HG02938 (cell line): ENCODE measurements around the gene FGD3.
A peak's percentile ranks its signal among the peaks of the same experiment; 100 is the strongest.

Source experiments
- ATAC-seq: cut with Tn5 transposase; IDR thresholded peaks from one replicate; pipeline ENCODE4 v1.9.1; 2021; ENCODE audit warnings: mild to moderate bottlenecking, moderate library complexity; ENCODE audit not compliant: unreplicated experiment

The FGD3 gene

GRCh38 chr9:92954886-92955285 is 7.6 kb downstream of the FGD3 start:
- ATAC-seq, result no peak

GRCh38 chr9:92960561-92961290 is 13.4 kb downstream of the FGD3 start:
- ATAC-seq, result no peak

GRCh38 chr9:92961627-92962302 is 14.4 kb downstream of the FGD3 start:
- ATAC-seq, result no peak

GRCh38 chr9:92962303-92962649 is 15.0 kb downstream of the FGD3 start:
- no peak for ATAC-seq

GRCh38 chr9:92962846-92963245 is 15.5 kb downstream of the FGD3 start:
- ATAC-seq, result no peak

GRCh38 chr9:92963831-92964606 is 16.7 kb downstream of the FGD3 start:
- ATAC-seq, result peak; percentile 81

GRCh38 chr9:92964607-92965060 is 17.3 kb downstream of the FGD3 start:
- no peak for ATAC-seq

- no peak for ATAC-seq
Measured at GRCh38 chr9:92965061-92965758, 17.9 kb downstream of the FGD3 start.

- no peak for ATAC-seq
Measured at GRCh38 chr9:92965759-92966517, 18.6 kb downstream of the FGD3 start.

- no peak for ATAC-seq
Measured at GRCh38 chr9:92966518-92966800, 19.1 kb downstream of the FGD3 start.

- no peak for ATAC-seq
Measured at GRCh38 chr9:92968081-92968480, 20.8 kb downstream of the FGD3 start.

GRCh38 chr9:92969516-92970466 is 22.5 kb downstream of the FGD3 start:
- ATAC-seq, result no peak

- no peak for ATAC-seq
Measured at GRCh38 chr9:92970467-92970923, 23.2 kb downstream of the FGD3 start.

- no peak for ATAC-seq
Measured at GRCh38 chr9:92971121-92971520, 23.8 kb downstream of the FGD3 start.

- ATAC-seq, result no peak
Measured at GRCh38 chr9:92971776-92972175, 24.5 kb downstream of the FGD3 start.

GRCh38 chr9:92973700-92974099 is 26.4 kb downstream of the FGD3 start:
- ATAC-seq, result no peak

GRCh38 chr9:92974161-92974661 is 26.9 kb downstream of the FGD3 start:
- no peak for ATAC-seq

GRCh38 chr9:92974761-92975755 is 27.7 kb downstream of the FGD3 start:
- ATAC-seq, result no peak
